NCI-H526 (cell line): ENCODE data around the gene SMYD5.

Experiments used
- DNase-seq, 2 experiments: peaks; one replicate each; lab custom pipeline; 2025; lab: John Stamatoyannopoulos, UW

The SMYD5 gene

GRCh38 chr2:73238976-73239375 is 24.9 kb downstream of the SMYD5 start:
- DNase-seq, result no peak

- no peak for DNase-seq
Measured at GRCh38 chr2:73239776-73240175, 25.7 kb downstream of the SMYD5 start.

DNA sequence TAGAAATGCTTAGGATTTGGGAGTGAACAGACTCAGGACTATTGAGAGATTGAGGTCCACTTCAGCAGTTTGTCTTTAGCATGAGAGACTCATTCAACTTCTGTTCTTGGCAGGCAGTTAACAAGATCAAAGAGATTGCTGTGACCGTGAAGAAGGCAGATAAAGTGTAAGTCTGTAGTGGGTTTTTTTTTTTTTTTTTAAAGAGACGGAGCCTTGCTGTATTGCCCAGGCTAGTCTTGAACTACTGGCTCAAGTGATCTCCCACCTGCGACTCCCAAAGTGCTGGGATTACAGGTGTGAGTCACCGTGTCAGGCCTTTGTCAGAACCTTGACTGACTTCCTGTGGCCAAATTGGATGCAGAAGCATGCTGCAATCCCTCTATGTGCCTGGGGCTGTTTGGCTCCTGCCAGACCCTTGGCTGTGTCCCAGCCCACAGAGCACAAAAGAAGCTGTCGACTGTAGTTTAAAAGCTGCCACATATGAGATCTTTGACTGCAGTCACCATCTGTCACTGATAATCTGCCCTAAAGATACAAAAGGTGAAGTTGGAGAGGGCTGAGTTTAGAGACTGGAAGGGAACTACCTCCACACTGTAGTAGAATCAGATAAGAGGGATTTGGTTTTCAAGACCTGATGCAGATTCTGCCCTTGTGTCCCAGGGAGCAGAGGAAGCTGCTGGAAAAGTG is 30.0 kb downstream of the SMYD5 start:
- DNase-seq, result no peak

GRCh38 chr2:73244580-73244979 is 30.5 kb downstream of the SMYD5 start:
- DNase-seq, result no peak

- DNase-seq, result no peak
Measured at GRCh38 chr2:73246850-73247249, 32.8 kb downstream of the SMYD5 start.

GRCh38 chr2:73249636-73250035 is 35.6 kb downstream of the SMYD5 start:
- no peak for DNase-seq

DNA sequence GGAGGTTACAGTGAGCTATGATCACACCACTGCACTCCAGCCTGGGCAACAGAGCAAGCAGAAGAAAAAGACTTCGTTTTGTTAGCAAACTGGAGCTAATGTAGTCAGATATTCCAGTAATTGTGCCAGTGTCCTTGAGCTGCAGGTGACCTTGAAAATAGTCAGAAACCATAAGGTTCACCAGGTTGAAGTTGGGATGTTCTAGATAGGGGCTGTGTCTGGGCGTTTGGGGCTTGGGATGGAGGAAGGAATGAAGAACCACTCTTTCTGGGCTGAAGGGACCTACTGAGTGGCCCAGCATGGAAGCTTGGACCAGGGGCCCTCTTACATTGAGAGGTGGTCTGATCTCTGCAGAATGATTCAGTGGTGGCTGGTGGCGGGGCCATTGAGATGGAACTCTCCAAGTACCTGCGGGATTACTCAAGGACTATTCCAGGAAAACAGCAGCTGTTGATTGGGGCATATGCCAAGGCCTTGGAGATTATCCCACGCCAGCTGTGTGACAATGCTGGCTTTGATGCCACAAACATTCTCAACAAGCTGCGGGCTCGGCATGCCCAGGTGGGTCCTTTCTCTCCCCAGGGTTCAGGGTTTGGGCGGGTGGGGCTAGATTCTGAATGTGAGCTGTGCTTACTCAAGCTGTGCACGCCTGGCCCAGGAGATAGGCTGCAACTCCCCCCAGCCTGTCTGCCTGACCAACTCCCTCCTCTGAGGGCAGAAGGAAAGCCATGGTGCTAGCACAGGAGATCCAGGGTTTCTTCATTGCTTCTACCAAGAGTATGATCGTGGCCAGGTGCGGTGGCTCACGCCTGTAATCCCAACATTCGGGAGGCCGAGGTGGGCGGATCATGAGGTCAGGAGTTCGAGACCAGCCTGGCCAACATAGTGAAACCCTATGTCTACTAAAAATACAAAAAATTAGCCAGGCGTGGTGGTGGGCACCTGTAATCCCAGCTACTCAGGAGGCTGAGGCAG is 37.1 kb downstream of the SMYD5 start:
- no peak for DNase-seq

DNA sequence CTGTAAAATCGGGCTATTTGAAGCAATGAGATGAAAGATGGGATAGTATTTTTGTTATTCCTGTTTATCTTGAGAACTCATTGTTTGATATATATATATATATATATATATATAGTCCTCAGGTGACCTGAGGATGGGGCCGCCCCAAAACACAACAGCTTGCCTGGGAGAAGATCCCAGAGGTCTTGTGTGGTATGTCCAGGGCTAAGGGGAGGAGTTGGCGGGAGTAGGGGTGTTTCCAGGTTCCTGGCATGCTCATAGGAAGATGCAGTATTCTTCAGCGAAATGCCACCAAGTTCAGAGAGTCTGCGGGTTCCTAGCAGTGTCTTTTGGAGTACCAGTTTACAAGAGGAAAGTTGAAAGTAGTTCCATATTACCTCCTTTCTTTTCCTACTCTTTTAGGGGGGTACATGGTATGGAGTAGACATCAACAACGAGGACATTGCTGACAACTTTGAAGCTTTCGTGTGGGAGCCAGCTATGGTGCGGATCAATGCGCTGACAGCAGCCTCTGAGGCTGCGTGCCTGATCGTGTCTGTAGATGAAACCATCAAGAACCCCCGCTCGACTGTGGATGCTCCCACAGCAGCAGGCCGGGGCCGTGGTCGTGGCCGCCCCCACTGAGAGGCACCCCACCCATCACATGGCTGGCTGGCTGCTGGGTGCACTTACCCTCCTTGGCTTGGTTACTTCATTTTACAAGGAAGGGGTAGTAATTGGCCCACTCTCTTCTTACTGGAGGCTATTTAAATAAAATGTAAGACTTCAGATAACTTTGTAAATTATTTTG is 38.4 kb downstream of the SMYD5 start:
- no peak for DNase-seq

DNA sequence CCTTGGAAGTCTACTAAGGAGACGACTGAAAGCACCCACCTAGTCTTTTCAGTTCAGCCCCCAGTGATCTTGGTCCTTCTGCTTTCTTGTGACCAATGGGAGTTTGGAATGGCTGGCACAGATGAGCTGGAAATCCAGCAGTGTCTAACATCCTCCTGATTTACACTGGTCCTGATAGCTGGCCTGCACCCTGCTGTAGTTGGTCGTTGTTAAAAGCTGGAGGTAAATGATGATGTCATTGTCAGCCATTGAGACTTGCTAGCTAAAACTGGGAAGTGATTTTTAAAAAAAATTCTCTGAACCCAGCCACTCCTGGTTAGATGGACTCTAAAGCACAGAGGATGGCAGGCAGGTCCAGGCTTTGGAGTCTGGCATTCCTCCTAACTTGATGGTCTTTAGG is 39.4 kb downstream of the SMYD5 start:
- no peak for DNase-seq

GRCh38 chr2:73253901-73254300 is 39.9 kb downstream of the SMYD5 start:
- no peak for DNase-seq

DNA sequence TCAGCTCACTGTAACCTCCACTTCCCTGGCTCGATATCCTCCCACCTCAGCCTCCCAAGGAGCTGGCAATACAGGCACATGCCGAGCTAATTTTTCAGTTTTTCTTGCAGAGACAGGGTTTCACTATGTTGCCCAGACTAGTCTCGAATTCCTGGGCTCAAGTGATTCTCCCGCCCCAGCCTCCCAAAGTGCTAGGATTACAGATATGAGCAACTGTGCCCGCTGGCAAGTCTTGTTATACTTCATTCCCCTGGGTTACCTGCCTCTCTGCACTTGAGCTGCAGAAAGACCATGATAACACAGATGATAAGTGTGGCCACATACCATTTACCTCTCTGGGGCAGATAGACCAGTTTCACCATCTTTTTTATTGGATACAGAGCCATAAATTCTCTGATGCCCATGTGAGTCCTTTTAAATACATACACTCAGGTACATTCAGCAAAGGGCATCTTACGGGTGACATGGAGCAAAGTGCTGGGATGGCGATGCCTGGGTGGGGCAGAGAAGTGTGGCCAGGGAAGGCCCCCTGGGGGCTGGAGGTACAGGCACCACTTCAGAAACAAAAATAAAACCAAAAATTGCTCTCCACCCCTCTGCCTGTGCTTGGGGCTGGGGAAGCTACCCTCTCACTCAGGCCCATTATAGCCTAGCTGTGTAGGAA is 40.4 kb downstream of the SMYD5 start:
- no peak for DNase-seq

DNA sequence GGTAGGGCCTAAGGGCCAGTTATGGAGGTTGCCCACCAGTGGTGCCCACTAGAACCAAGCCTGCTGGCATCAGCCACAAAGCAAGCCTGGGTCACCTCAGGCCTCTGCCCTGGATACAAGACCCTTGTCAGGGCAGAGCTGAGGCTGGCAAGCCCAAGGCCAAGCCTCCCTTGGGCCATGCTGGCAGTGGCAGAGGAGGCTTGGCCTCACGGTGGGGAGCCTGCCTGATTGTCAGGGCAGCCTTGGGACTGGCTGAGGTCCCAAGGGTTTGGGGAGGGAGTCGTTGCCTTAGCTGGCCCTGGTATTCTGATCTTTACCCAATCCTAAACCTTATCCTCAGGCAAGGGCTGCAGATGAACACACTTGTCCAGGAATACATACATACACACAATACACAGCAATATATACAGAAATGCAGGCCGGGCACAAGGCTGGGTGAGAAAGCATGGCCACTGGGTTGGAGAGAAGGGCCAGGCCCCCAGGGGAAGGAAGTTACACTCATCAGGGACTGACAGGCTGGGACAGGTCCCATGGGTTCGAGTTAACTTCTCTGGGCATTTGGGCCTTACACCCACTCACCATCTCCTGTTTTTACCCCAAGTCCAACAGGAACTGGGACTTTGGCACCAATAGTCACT is 41.1 kb downstream of the SMYD5 start:
- DNase-seq, result no peak

DNA sequence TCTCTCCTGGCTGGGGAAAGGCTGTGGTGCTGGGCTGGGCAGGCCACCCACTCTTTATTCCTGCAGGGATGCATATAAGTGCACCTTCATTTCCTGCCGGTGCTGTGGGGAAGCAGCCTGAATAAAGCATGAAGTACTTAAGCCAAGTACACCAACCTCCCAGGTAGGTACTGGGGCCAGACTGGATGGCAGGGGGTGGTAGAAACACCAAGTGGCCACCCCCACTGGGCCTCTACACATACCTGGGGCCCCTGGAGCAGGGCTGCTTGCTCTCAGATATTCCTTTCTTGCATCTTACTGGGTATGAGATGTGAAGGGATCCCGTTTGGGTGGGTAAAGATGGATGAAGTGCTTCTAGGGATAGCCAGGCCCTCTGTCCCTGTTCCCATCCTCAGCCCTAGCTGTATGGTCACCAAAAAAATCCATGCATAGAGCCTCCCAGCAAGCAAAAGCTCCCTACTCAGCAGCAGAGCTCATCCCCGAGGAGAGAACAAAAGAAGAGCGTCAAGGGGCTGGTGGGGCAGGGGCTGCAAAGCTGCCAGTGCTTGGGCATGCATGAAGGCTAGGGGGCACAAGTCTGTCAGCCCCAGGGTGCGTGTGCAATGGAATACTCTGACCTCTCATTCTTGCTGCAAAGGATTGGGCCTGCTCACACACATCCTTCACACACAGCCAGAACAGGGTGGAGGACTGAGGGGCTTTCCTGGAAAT is 42.0 kb downstream of the SMYD5 start:
- DNase-seq, result no peak

- no peak for DNase-seq
Measured at GRCh38 chr2:73256618-73256922, 42.5 kb downstream of the SMYD5 start.

DNA sequence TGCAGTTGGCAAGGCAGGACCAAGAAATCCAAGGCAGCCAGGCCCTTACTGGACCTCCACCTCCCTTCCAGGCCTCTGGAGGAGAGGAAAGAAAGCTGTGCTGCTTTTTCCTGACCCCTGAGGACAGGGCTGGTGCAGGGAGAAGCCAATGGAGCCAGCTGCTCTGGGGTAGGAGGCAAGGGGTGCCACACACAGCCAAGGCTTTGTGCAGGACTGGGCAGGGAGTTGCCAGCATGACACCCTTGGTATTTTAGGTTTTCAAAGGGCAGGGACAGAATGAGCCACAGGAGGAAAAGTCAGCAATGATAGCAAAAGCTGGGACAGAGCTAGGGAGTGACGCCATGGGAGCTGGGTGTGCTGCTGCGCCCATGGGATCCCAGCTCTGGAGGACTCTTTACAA is 43.0 kb downstream of the SMYD5 start:
- DNase-seq, result no peak

GRCh38 chr2:73257425-73258125 is 43.5 kb downstream of the SMYD5 start:
- no peak for DNase-seq

DNA sequence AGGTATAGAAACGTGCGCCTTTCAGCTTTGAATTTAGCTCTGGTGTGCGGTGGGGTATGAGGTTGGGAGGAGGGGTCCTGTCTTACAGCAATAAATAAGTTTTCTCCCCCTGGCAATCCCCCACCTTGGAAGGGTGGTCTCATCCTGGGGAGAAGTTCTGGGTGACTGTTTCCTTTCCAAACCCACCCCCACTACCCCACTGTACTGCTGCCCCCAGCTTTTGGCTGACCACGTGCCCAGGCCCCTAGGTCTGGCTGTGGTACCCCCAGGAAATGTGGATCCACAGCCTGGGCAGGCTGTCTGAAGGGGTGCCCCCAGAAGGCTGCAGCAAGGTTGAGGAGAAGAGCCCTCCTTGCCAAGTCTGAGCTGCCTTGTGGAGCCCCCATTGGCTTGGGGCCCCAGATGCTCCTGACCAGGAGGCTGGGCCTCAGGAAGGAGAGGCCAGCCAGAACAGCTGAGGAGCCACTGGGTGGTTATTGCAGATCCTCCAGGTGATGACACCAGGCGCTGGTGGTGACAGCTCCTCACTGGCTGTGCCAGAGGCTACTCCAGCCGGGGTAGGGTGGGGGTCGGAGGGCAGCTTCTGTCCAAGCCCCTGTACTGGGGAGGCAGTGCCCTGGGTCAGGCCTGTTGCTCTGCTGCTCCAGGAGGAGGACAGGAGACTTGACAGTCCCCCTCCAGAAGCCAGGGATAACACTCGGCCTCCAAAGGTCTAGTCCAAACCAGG is 44.3 kb downstream of the SMYD5 start:
- no peak for DNase-seq

GRCh38 chr2:73258913-73259215 is 44.8 kb downstream of the SMYD5 start:
- DNase-seq, result no peak

DNA sequence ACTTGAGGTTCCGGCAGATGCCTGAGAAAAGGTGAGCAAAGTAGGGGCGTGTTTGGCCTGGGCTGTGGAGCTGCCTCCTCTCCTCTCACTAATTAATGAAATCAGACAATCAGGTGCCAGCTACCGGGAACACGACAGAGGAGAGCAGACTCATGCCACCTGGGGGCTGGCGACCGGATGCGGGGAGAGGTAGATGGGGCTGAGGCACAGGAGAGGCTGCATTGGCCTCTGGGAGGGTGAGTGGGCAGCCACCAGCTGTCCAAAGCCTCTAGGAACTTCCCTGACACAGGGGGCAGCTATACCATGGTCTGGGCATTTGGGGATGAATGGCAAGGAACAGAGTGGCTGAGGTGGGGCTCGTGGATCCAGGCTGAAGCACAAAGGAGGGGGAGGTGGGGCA is 45.2 kb downstream of the SMYD5 start:
- no peak for DNase-seq
